Effector CD8-positive, alpha-beta T cell (primary cell): ENCODE results near the gene B3GALT6.

Experiments used
- DNase-seq: peaks from one replicate; lab custom pipeline; 2025; lab: John Stamatoyannopoulos, UW

B3GALT6 gene

GRCh38 chr1:1231400-1232207, 433 bp upstream of the B3GALT6 start, which contains the start of gene SDF4:
Gene SDF4, minus strand, starts transcription at chr1:1232001. Its CDS starts 3,229 bp downstream, at chr1:1228772.
- peak; percentile 93 for DNase-seq

GRCh38 chr1:1232796-1233566, 944 bp downstream of the B3GALT6 start:
- DNase-seq = no peak

GRCh38 chr1:1233567-1233892, 1.5 kb downstream of the B3GALT6 start:
- DNase-seq = no peak

GRCh38 chr1:1234180-1234808, 2.3 kb downstream of the B3GALT6 start:
- DNase-seq = no peak

GRCh38 chr1:1235016-1235744, 3.1 kb downstream of the B3GALT6 start:
- no peak for DNase-seq

GRCh38 chr1:1236176-1236763, 4.2 kb downstream of the B3GALT6 start:
- no peak for DNase-seq

- no peak for DNase-seq
Measured at GRCh38 chr1:1236945-1237873, 5.2 kb downstream of the B3GALT6 start.

- no peak for DNase-seq
Measured at GRCh38 chr1:1237874-1238701, 6.1 kb downstream of the B3GALT6 start.

GRCh38 chr1:1238702-1239178, 6.7 kb downstream of the B3GALT6 start:
- DNase-seq = no peak

- no peak for DNase-seq
Measured at GRCh38 chr1:1239227-1239613, 7.2 kb downstream of the B3GALT6 start.

GRCh38 chr1:1239614-1240347, 7.7 kb downstream of the B3GALT6 start:
- no peak for DNase-seq

GRCh38 chr1:1240348-1240732, 8.3 kb downstream of the B3GALT6 start:
- no peak for DNase-seq

GRCh38 chr1:1240822-1241587, 9.0 kb downstream of the B3GALT6 start:
- no peak for DNase-seq

GRCh38 chr1:1241588-1242219, 9.7 kb downstream of the B3GALT6 start:
- no peak for DNase-seq

- no peak for DNase-seq
Measured at GRCh38 chr1:1242461-1243265, 10.6 kb downstream of the B3GALT6 start.

- no peak for DNase-seq
Measured at GRCh38 chr1:1243266-1243660, 11.2 kb downstream of the B3GALT6 start.

GRCh38 chr1:1243807-1244191, 11.8 kb downstream of the B3GALT6 start:
- DNase-seq = no peak
